DOHH2 (cell line): ENCODE measurements around the gene PRKAR2A.

ENCODE experiments used
- H3F3A ChIP-seq: fragments of 200-600 bp; sonication (generic), shearing (Covaris generic); 2 replicates; pipeline ENCODE4 v1.6.0; 2016; ENCODE audit warnings: antibody characterized with exemption, mild to moderate bottlenecking; ENCODE audit not compliant: control insufficient read depth, insufficient read depth
- H3K27ac ChIP-seq: fragments of 200-600 bp; sonication (generic); 2 replicates; pipeline ENCODE4 v1.5.1; 2014; ENCODE audit warnings: low read depth, mild to moderate bottlenecking, low read length, moderate library complexity
- H3K27me3 ChIP-seq: fragments of 200-600 bp; sonication (generic); 2 replicates; pipeline ENCODE4 v1.6.1; 2014; ENCODE audit warnings: mild to moderate bottlenecking, low read length, mixed read lengths; ENCODE audit not compliant: control insufficient read depth
- H3K36me3 ChIP-seq: fragments of 200-600 bp; sonication (generic); 2 replicates; pipeline ENCODE4 v1.6.1; 2014; ENCODE audit warnings: mild to moderate bottlenecking, low read length, moderate library complexity, mixed read lengths; ENCODE audit not compliant: control insufficient read depth
- H3K4me1 ChIP-seq: fragments of 200-600 bp; sonication (generic); 2 replicates; pipeline ENCODE4 v1.6.1; 2014; ENCODE audit warnings: mild to moderate bottlenecking, low read length, mixed read lengths; ENCODE audit not compliant: control insufficient read depth
- H3K4me2 ChIP-seq: fragments of 200-600 bp; sonication (generic); 2 replicates; pipeline ENCODE4 v1.6.0; 2014; ENCODE audit warnings: mild to moderate bottlenecking, low read length, moderate library complexity
- H3K4me3 ChIP-seq: fragments of 200-600 bp; sonication (generic); 2 replicates; pipeline ENCODE4 v1.5.1; 2014; ENCODE audit warnings: mild to moderate bottlenecking, low read length, mixed read lengths
- H3K79me2 ChIP-seq: fragments of 200-600 bp; sonication (generic); 2 replicates; pipeline ENCODE4 v1.6.1; 2014; ENCODE audit warnings: mild to moderate bottlenecking, low read length, mixed read lengths; ENCODE audit not compliant: control insufficient read depth
- H3K9me2 ChIP-seq: fragments of 200-600 bp; sonication (generic); replicated peaks from 2 replicates; pipeline ENCODE4 v1.6.1; 2014; ENCODE audit warnings: mild to moderate bottlenecking, low read length, mixed read lengths; ENCODE audit not compliant: control insufficient read depth
- H3K9me3 ChIP-seq: fragments of 200-600 bp; sonication (generic); 2 replicates; pipeline ENCODE4 v1.6.1; 2014; ENCODE audit warnings: antibody characterized with exemption, low read length, mixed read lengths; ENCODE audit not compliant: control insufficient read depth, insufficient read depth
- H4K20me1 ChIP-seq: fragments of 200-600 bp; sonication (generic); 2 replicates; pipeline ENCODE4 v1.6.0; 2014; ENCODE audit warnings: low read depth, mild to moderate bottlenecking, antibody characterized with exemption, low read length, moderate library complexity; ENCODE audit not compliant: control insufficient read depth, insufficient read depth
- CTCF ChIP-seq: fragments of 200-600 bp; sonication (generic); IDR thresholded peaks from one replicate; pipeline ENCODE4 v1.5.1; 2014; ENCODE audit warnings: antibody characterized with exemption, mild to moderate bottlenecking, low read depth, low read length; ENCODE audit not compliant: poor library complexity, severe bottlenecking
- EZH2phosphoT487 ChIP-seq: fragments of 200-600 bp; sonication (generic); IDR thresholded peaks from 2 replicates; pipeline ENCODE4 v1.6.1; 2017; ENCODE audit warnings: borderline replicate concordance, mild to moderate bottlenecking, antibody characterized with exemption, low read length, moderate library complexity, mixed read lengths

Gene PRKAR2A

GRCh38 chr3:48857641-48858040, 10.0 kb upstream of the PRKAR2A start:
- Histone ChIP-seq H3K4me2 (no peak overlapping the region), H3K9me3 (no peaks in the 10 kb centered on the region), H3F3A (no peaks in the 10 kb centered on the region), H3K27ac (no peak overlapping the region), H3K27me3 (no peaks in the 10 kb centered on the region), H3K4me3 (no peak overlapping the region), H3K4me1 (no peaks in the 10 kb centered on the region; the same call in 1 of the 2 replicates), H3K36me3 (no peaks in the 10 kb centered on the region), H3K79me2 (no peaks in the 10 kb centered on the region), H4K20me1 (no peaks in the 10 kb centered on the region), H3K9me2 (no peaks in the 10 kb centered on the region)
- TF ChIP-seq EZH2phosphoT487 = no peak

GRCh38 chr3:48856469-48856868, 8.8 kb upstream of the PRKAR2A start:
- H3F3A ChIP-seq = no peaks in the 10 kb centered on the region
- no peaks in the 10 kb centered on the region for H3K36me3 ChIP-seq
- H3K4me3 ChIP-seq = no peak overlapping the region
- H3K9me3 ChIP-seq = no peaks in the 10 kb centered on the region
- no peaks in the 10 kb centered on the region; the same call in 1 of the 2 replicates for H3K4me1 ChIP-seq
- no peaks in the 10 kb centered on the region for H3K9me2 ChIP-seq
- H3K4me2 ChIP-seq = no peak overlapping the region
- H3K27me3 ChIP-seq = no peaks in the 10 kb centered on the region
- H3K79me2 ChIP-seq = no peaks in the 10 kb centered on the region
- no peak overlapping the region for H3K27ac ChIP-seq
- TF ChIP-seq CTCF = no peak
- H4K20me1 ChIP-seq = no peaks in the 10 kb centered on the region

DNA sequence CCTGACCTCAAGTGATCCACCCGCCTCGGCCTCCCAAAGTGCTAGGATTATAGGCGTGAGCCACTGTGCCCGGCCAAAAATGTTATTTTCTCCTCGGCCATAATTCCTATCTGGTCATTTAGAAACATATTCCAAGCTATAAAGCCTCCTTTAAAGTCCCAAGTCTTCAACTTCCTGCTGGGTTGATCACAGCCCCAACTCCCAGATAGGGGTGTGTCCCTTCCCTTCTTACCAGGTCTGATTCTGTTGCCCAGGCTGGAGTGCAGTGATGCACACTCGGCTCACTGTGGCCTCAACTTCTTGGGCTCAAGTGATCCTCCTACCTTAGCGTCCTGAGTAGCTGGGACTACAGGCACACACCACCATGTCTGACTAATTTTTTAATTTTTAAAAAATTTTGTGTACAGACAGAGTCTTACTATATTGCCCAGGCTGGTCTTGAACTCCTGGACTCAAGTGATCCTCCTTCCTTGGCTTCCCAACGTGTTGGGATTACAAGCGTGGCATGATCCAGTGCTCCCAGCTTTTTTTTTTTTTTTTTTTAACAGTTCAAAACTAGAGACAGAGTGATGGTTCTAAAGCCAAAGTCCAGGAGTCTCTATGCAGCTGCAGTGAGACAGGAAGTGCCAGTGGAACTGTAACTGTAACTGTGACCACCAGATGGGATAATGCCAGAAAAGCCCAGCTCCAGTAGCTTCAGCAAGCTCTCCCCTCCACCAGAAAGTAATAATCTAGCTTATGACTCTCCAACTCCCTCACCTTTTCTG, 8.2 kb upstream of the PRKAR2A start:
- H3K9me3 ChIP-seq = no peaks in the 10 kb centered on the region
- H3K27me3 ChIP-seq = no peaks in the 10 kb centered on the region
- H3K4me1 ChIP-seq = peaks cover 2% of the 10 kb centered on the region; the same call in 1 of the 2 replicates
- no peaks in the 10 kb centered on the region for H3K9me2 ChIP-seq
- H3K4me2 ChIP-seq = no peak overlapping the region
- TF ChIP-seq CTCF (no peak), EZH2phosphoT487 (no peak)
- no peak overlapping the region for H3K27ac ChIP-seq
- H3K4me3 ChIP-seq = no peak overlapping the region
- no peaks in the 10 kb centered on the region for H4K20me1 ChIP-seq
- H3F3A ChIP-seq = no peaks in the 10 kb centered on the region
- H3K79me2 ChIP-seq = no peaks in the 10 kb centered on the region
- H3K36me3 ChIP-seq = no peaks in the 10 kb centered on the region

DNA sequence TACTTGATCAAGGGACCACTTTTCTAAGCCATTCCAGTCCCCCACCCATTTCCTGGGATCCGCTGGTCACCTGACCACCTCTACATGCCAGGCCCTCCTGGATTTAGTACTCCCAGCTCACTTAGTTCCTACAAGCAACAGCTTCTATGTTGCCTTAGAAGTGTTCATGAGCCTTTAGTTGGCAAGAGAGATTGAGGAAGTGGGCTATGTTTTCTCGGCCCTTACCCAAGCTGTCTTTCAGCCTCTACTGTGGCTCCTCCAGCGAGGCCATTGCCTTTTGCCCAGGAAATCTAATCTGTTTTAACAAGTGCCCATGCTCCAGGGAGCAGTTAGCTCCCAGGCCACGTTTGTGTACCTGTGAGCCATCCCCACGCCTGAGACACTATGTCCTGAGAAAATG, 4.5 kb upstream of the PRKAR2A start:
- Histone ChIP-seq H3K4me2 (no peak overlapping the region), H3K4me1 (peaks cover 16% of the 10 kb centered on the region), H3K9me3 (no peaks in the 10 kb centered on the region), H3K4me3 (no peak overlapping the region), H3K27ac (no peak overlapping the region), H3K27me3 (peaks cover under 1% of the 10 kb centered on the region; the same call in 1 of the 2 replicates), H4K20me1 (no peaks in the 10 kb centered on the region), H3K9me2 (no peaks in the 10 kb centered on the region), H3K36me3 (no peaks in the 10 kb centered on the region), H3F3A (no peaks in the 10 kb centered on the region), H3K79me2 (peaks cover 4% of the 10 kb centered on the region)
- TF ChIP-seq EZH2phosphoT487 (no peak), CTCF (no peak)
